Stimulated activated naive CD8-positive, alpha-beta T cell treated with anti-CD3 and anti-CD28 coated beads, Interleukin-15, amount 100 ng/mL, for 72 hours (primary cell): ENCODE data around the gene GLIPR1L2.
"Not testable (repeated sequence)": the region's sequence is repeated elsewhere in the genome, so short reads cannot be mapped to it uniquely, and the experiment has no call there.

Experiments
- ATAC-seq: fragments of 150-1000 bp; cut with Tn5 transposase; 2 replicates; pipeline ENCODE4 v1.10.0; 2021; ENCODE audit warnings: mild to moderate bottlenecking, moderate library complexity
- DNase-seq, 2 donors: peaks; one replicate each; pipeline ENCODE4 v3.0.0; 2021 to 2022
- H3K27ac Mint-ChIP-seq, 2 donors: one replicate each; pipeline ENCODE4 v1.8.0; 2022; ENCODE audit warnings: mild to moderate bottlenecking in 2 of 2, mixed read lengths in 2 of 2, moderate library complexity in 2 of 2
- H3K27me3 Mint-ChIP-seq: one replicate; pipeline ENCODE4 v1.8.0; 2022; ENCODE audit warnings: mixed read lengths
- H3K4me1 Mint-ChIP-seq: one replicate; pipeline ENCODE4 v1.8.0; 2022; ENCODE audit warnings: mild to moderate bottlenecking, mixed read lengths
- H3K4me3 Mint-ChIP-seq, 2 donors: one replicate each; pipeline ENCODE4 v1.8.0; 2022; ENCODE audit warnings: mild to moderate bottlenecking in 2 of 2, mixed read lengths in 2 of 2, moderate library complexity in 1 of 2
- H3K9me3 Mint-ChIP-seq, 2 donors: one replicate each; pipeline ENCODE4 v1.8.0; 2022; ENCODE audit warnings: mixed read lengths in 2 of 2

GLIPR1L2 gene

GRCh38 chr12:75444429-75445136 lies 53.7 kb downstream of the GLIPR1L2 start:
- DNase-seq, result no peak
- peaks cover 17% of the 10 kb centered on the region for H3K27me3 Mint-ChIP-seq
- no peak overlapping the region for H3K4me3 Mint-ChIP-seq
- no peaks in the 10 kb centered on the region for H3K4me1 Mint-ChIP-seq
- no peak overlapping the region for H3K27ac Mint-ChIP-seq
- peaks cover 0 to 16% of the 10 kb centered on the region in 2 donors for H3K9me3 Mint-ChIP-seq
- no peak for ATAC-seq

DNA sequence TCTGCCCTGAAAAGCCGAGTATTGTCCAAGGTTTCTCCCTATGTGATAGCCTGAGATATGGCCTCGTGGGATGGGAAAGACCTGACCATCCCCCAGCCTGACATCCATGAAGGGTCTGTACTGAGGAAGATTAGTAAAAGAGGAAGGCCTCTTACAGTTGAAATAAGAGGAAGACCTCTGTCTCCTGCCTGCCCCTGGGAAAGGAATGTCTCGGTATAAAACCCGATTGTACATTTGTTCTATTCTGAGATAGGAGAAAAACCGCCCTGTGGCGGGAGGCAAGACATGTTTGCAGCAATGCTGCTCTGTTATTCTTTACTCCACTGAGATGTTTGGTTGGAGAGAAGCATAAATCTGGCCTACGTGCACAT lies 54.2 kb downstream of the GLIPR1L2 start:
- not testable (repeated sequence) for ATAC-seq, DNase-seq, H3K4me1 Mint-ChIP-seq, H3K27ac Mint-ChIP-seq, H3K4me3 Mint-ChIP-seq
- Mint-ChIP-seq H3K9me3 (peaks cover 0 to 16% of the 10 kb centered on the region in 2 donors), H3K27me3 (peaks cover 17% of the 10 kb centered on the region)

DNA sequence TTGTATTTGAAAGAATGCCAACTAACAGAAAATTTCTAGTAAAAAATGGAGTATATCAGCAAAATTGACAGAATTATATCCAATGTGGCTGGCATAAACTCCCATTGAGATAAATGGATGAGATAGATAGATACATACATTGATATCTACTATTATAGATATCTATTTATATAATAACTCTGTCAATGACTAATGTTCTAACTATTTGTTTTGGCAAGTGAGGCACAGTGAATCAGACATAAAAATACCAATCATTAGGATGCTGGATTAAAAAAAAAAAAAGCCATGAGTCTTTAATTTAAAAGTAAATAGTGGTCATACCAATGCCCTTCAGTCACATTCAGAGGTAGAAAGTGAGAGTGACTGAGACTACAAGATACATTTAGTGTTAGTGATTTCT lies 56.0 kb downstream of the GLIPR1L2 start:
- Mint-ChIP-seq H3K27me3 (peaks cover 9% of the 10 kb centered on the region), H3K27ac (no peak overlapping the region), H3K4me3 (no peak overlapping the region), H3K9me3 (peaks cover 0 to 4% of the 10 kb centered on the region in 2 donors), H3K4me1 (no peaks in the 10 kb centered on the region)
- ATAC-seq (no peak), DNase-seq (no peak)

- ATAC-seq (no peak), DNase-seq (no peak)
- Mint-ChIP-seq H3K4me3 (no peak overlapping the region), H3K27ac (no peak overlapping the region), H3K9me3 (no peaks in the 10 kb centered on the region), H3K4me1 (no peaks in the 10 kb centered on the region), H3K27me3 (peaks cover 9% of the 10 kb centered on the region)
These were observed 57.0 kb downstream of the GLIPR1L2 start for GRCh38 chr12:75447691-75448393.

- DNase-seq (no peak), ATAC-seq (no peak)
- Mint-ChIP-seq H3K9me3 (peaks cover 4 to 5% of the 10 kb centered on the region in 2 donors), H3K27ac (no peak overlapping the region), H3K4me3 (no peak overlapping the region), H3K27me3 (no peaks in the 10 kb centered on the region), H3K4me1 (peaks cover 15% of the 10 kb centered on the region)
These were observed 61.9 kb downstream of the GLIPR1L2 start for GRCh38 chr12:75452675-75453330.

DNA sequence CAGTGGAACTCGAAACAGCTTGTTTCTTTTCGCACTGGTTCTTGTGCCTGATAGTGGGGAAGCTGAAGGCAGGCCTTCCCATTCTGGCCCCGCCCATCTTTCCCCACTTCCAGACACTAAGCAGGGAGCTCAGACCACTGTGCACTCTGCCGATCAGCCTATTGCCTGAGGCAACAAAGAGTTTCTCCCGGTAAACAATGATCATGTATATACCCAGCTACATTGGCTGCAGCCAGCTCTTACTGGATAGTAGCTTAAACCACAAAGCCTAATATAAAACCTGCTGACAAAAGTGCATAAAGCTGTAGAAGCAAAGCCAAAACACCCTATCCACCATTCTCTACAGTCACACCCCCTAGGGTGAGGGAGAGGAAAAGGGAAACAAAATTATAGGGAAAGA lies 65.0 kb downstream of the GLIPR1L2 start:
- peaks cover 25% of the 10 kb centered on the region for H3K4me1 Mint-ChIP-seq
- H3K27ac Mint-ChIP-seq, result no peak overlapping the region
- no peaks in the 10 kb centered on the region for H3K27me3 Mint-ChIP-seq
- no peak overlapping the region for H3K4me3 Mint-ChIP-seq
- H3K9me3 Mint-ChIP-seq, result peaks cover 4 to 7% of the 10 kb centered on the region in 2 donors
- ATAC-seq (no peak), DNase-seq (no peak)

GRCh38 chr12:75457191-75457590 lies 66.3 kb downstream of the GLIPR1L2 start:
- Mint-ChIP-seq H3K4me3 (no peak overlapping the region), H3K27me3 (no peaks in the 10 kb centered on the region)
- no peak for ATAC-seq

GRCh38 chr12:75457866-75458265 lies 67.0 kb downstream of the GLIPR1L2 start:
- H3K4me1 Mint-ChIP-seq, result peaks cover 25% of the 10 kb centered on the region
- H3K27me3 Mint-ChIP-seq, ATAC-seq, H3K4me3 Mint-ChIP-seq, DNase-seq, H3K9me3 Mint-ChIP-seq: not testable (repeated sequence)
- peak overlapping the region in 1 of 2 donors; percentile 28 for H3K27ac Mint-ChIP-seq

More at GRCh38 chr12:75457191-75457590, 66.3 kb downstream of the GLIPR1L2 start:
- Mint-ChIP-seq H3K9me3 (peaks cover 4 to 7% of the 10 kb centered on the region in 2 donors), H3K4me1 (peaks cover 25% of the 10 kb centered on the region), H3K27ac (no peak overlapping the region)
- DNase-seq, result no peak

DNA sequence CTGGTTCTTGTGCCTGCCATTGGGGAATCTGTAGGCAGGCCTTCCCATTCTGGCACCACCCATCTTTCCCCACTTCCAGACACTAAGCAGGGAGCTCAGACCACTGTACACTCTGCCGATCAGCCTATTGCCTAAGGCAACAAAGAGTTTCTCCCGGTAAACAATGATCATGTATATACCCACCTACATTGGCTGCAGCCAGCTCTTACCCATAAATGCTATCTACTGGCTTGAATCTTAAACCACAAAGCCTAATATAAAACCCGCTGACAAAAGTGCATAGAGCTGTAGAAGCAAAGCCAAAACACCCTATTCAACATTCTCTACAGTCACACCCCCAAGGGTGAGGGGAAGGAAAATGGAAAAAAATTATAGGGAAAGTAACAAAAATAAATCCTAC lies 68.9 kb downstream of the GLIPR1L2 start:
- Mint-ChIP-seq H3K9me3 (peaks cover 4 to 7% of the 10 kb centered on the region in 2 donors), H3K4me1 (peaks cover 25% of the 10 kb centered on the region), H3K27ac (no peak overlapping the region)

GRCh38 chr12:75460204-75460603 lies 69.3 kb downstream of the GLIPR1L2 start:
- ATAC-seq (no peak), DNase-seq (no peak)
- Mint-ChIP-seq H3K4me1 (peaks cover 25% of the 10 kb centered on the region), H3K27me3 (no peaks in the 10 kb centered on the region), H3K27ac (no peak overlapping the region), H3K9me3 (peaks cover 4 to 7% of the 10 kb centered on the region in 2 donors), H3K4me3 (no peak overlapping the region)

More for the DNA sequence above, 68.9 kb downstream of the GLIPR1L2 start:
- DNase-seq, result no peak
- Mint-ChIP-seq H3K4me3 (no peak overlapping the region), H3K27me3 (no peaks in the 10 kb centered on the region)
- ATAC-seq, result no peak

DNA sequence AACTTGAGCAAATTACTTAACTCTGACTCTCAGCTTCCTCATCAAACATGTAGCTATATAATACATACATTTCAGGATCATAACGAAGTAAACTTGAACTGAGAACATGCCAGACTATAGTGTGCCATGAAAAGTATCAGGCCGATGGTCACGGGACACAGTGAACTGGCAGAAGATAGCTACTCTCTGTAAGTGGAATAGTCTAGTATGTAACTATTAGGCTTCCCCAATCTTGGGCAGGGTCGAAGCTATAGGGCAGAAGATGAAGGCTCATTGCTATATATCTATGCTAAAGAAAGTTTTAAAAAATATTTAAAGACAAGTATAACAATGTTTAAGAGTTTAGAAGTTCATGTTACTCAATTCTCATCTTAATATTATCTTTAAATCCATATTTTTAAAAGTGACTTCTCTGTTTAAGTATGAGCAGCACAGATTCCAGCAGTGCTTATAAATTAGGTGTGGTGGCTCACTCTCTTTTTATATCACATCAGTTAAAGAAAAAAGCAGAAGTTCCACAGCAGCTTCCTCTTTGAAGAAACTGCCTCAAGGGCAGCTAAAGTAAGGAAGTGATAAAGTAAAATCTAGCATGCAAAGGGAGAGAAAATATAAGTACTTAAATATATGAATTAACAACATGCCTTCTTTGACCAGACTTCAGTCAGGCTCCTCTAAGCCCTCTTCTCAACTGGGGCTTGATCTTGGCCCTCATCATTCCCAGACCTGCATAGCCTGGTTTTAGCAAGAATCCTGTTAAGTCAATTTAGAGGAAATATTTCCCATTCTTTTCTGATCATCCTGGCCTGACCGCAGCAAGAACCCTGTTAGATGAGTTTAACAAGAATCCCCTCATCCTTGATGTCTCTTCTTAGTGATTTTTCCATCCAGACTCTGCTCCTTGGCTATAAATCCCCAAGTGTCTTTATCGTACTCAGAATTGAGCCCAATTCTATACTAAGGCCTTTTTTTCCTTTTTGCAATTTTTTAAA lies 81.3 kb downstream of the GLIPR1L2 start:
- no peak overlapping the region for H3K4me3 Mint-ChIP-seq
- H3K4me1 Mint-ChIP-seq, result peaks cover 12% of the 10 kb centered on the region
- ATAC-seq, result no peak
- DNase-seq, result no peak
- no peaks in the 10 kb centered on the region for H3K9me3 Mint-ChIP-seq
- no peak overlapping the region for H3K27ac Mint-ChIP-seq
- H3K27me3 Mint-ChIP-seq, result peaks cover 7% of the 10 kb centered on the region

DNA sequence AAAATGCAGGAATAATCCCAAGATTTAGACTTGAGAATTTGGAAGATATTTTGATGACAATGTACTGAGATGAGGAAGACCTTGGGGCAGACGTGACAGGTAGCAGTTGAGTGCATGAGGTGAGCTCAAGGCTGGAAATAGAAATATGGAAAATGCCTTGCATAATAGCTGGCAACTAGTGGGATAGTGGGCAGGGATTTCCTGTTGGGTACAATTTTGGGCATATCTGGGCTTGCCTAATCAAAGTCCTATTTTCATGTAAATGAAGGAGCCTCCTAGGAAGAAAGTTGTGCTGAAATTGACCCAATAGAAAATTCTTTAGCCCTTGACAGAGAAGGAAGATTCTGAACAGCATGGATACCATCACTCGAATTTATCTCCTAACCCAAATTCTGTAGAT lies 83.2 kb downstream of the GLIPR1L2 start:
- Mint-ChIP-seq H3K4me3 (no peak overlapping the region), H3K9me3 (no peaks in the 10 kb centered on the region), H3K27me3 (peaks cover 7% of the 10 kb centered on the region), H3K27ac (no peak overlapping the region), H3K4me1 (peaks cover 29% of the 10 kb centered on the region)
- no peak for ATAC-seq
- DNase-seq, result no peak

- H3K27ac Mint-ChIP-seq, result no peak overlapping the region
- no peaks in the 10 kb centered on the region for H3K9me3 Mint-ChIP-seq
- no peak overlapping the region for H3K4me3 Mint-ChIP-seq
- peaks cover 7% of the 10 kb centered on the region for H3K27me3 Mint-ChIP-seq
- DNase-seq (peak in 1 of 2 donors; percentile 65), ATAC-seq (peak; percentile 26)
- H3K4me1 Mint-ChIP-seq, result peaks cover 42% of the 10 kb centered on the region
These were observed 85.2 kb downstream of the GLIPR1L2 start for GRCh38 chr12:75476071-75476470.

- Mint-ChIP-seq H3K27ac (no peak overlapping the region), H3K4me3 (peak overlapping the region; percentile 6 to 59), H3K27me3 (peaks cover 7% of the 10 kb centered on the region), H3K9me3 (no peaks in the 10 kb centered on the region), H3K4me1 (peaks cover 48% of the 10 kb centered on the region)
- no peak for DNase-seq
- ATAC-seq, result peak; percentile 52
These were observed 86.2 kb downstream of the GLIPR1L2 start for GRCh38 chr12:75477137-75477536.
